Measurements from ENCODE around the gene C5.

DNA sequence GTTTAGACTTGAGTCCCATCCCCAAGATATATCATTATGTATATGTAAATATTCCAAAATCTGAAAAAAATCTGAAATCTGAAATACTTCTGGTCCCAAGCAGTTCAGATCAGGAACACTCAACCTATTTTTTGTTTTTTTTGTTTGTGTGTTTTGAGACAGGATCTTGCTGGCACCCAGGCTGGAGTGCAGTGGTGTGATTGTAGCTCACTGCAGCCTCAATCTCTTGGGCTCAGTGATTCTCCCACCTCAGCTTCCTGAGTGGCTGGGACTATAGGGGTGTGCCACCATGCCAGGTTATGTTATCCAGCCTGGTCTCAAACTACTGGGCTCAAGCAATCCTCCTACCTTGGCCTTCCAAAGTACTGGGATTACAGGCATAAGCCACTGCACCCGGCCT lies 72.8 kb downstream of the C5 start:
- no peak for TF ChIP-seq POLR2A (IDR thresholded peaks at IDR 0.05)
- TF ChIP-seq, protein P1, sequence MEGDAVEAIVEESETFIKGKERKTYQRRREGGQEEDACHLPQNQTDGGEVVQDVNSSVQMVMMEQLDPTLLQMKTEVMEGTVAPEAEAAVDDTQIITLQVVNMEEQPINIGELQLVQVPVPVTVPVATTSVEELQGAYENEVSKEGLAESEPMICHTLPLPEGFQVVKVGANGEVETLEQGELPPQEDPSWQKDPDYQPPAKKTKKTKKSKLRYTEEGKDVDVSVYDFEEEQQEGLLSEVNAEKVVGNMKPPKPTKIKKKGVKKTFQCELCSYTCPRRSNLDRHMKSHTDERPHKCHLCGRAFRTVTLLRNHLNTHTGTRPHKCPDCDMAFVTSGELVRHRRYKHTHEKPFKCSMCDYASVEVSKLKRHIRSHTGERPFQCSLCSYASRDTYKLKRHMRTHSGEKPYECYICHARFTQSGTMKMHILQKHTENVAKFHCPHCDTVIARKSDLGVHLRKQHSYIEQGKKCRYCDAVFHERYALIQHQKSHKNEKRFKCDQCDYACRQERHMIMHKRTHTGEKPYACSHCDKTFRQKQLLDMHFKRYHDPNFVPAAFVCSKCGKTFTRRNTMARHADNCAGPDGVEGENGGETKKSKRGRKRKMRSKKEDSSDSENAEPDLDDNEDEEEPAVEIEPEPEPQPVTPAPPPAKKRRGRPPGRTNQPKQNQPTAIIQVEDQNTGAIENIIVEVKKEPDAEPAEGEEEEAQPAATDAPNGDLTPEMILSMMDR (IDR thresholded peaks at IDR 0.05): no peak
